Measurements from ENCODE around the gene RING1. TPM values are rescaled to one million over a fixed set of nuclear protein-coding genes. Genes with fewer than 3 reads are reported as not detected.

RING1 gene
- polyA plus RNA-seq, 6 donors from 2014 or later, result 2.8 to 12.1 (median 7.4) TPM

- DNase-seq (no peak), ATAC-seq (ENCODE audit: low read depth in 2 of 2) (no peak)
- peaks cover 3 to 7% (median 3%) of the 10 kb centered on the region in 3 donors for H3K4me1 Mint-ChIP-seq
- H3K27ac Mint-ChIP-seq, result peak overlapping the region in 1 of 6 donors; percentile 81
- H3K4me3 Mint-ChIP-seq, result peak overlapping the region in 1 of 8 donors; percentile 24
- peaks cover 3% of the 10 kb centered on the region in 2 donors for H3K36me3 Mint-ChIP-seq
- peaks cover 5 to 45% (median 37%) of the 10 kb centered on the region in 3 donors for H3K27me3 Mint-ChIP-seq
- peaks cover 0 to 3% (median 2%) of the 10 kb centered on the region in 7 donors for H3K9me3 Mint-ChIP-seq
Observed at GRCh38 chr6:33177552-33178446, 30.5 kb upstream of the RING1 start.

DNA sequence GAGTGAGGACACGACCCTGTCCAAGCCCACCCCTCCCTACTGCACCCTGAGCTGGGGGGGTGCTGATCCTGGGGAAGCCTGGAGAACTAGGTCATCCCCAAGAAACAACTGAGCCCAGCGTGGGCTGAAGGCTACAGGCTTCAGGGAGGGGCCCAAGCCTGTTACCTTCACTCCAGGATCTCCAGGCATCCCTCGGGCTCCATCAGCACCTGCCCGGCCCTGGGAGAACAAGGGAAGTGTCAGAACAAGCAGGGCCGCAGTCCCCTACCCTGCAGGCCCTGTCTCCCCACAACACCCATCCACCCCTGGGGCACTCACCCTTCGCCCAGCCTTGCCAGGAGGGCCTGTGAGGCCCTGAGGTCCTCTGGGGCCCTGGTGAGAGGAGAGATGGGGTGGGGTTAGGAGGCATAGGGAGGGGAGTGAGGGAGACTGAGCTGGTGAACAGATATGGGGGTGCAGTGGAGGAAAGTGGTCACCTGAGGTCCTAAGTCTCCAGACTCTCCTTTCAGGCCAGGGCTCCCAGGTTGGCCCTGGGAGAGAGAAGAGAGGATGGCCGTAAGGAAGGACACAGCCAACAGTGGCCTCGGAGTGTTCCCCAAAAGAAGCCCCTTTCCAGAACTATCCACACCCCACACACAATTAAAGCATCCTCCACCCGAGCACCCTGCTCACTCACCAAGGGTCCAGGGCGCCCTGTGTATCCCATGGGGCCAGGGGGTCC, 29.4 kb upstream of the RING1 start:
- no peak for DNase-seq
- ATAC-seq (ENCODE audit: low read depth in 2 of 2), result no peak
- H3K9me3 Mint-ChIP-seq, result peaks cover 5 to 14% (median 12%) of the 10 kb centered on the region in 7 donors
- no peak overlapping the region for H3K27ac Mint-ChIP-seq
- no peak overlapping the region for H3K4me3 Mint-ChIP-seq
- H3K36me3 Mint-ChIP-seq, result peaks cover 13 to 14% of the 10 kb centered on the region in 2 donors
- peaks cover 12 to 18% (median 13%) of the 10 kb centered on the region in 3 donors for H3K4me1 Mint-ChIP-seq
- peaks cover 14 to 38% (median 34%) of the 10 kb centered on the region in 3 donors for H3K27me3 Mint-ChIP-seq

DNA sequence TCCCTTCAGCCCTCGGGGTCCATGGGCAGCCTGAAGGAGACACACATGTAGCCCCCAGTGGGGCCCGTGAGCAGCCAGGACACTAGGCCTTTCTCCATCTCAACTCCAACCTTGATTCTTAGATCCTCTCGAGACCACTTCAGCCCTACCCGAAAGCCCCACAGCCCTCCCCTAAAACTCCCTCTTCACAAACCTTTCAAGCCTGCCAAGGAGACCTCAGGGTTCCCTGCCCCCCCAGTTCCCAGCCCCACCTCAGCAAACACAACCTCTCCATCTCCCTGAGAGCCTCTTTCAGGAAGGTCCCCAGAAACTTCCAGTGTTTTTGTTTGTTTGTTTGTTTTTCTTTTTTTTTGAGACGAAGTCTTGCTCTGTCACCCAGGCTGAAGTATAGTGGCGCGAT, 27.2 kb upstream of the RING1 start:
- H3K4me1 Mint-ChIP-seq, result peaks cover 18 to 23% (median 22%) of the 10 kb centered on the region in 3 donors
- peaks cover 13 to 26% of the 10 kb centered on the region in 2 donors for H3K36me3 Mint-ChIP-seq
- peak overlapping the region in 1 of 8 donors; percentile 1 for H3K4me3 Mint-ChIP-seq
- H3K9me3 Mint-ChIP-seq, result peaks cover 5 to 15% (median 12%) of the 10 kb centered on the region in 7 donors
- peaks cover 10 to 41% (median 34%) of the 10 kb centered on the region in 3 donors for H3K27me3 Mint-ChIP-seq
- DNase-seq (no peak), ATAC-seq (ENCODE audit: low read depth in 2 of 2) (no peak)
- no peak overlapping the region for H3K27ac Mint-ChIP-seq

DNA sequence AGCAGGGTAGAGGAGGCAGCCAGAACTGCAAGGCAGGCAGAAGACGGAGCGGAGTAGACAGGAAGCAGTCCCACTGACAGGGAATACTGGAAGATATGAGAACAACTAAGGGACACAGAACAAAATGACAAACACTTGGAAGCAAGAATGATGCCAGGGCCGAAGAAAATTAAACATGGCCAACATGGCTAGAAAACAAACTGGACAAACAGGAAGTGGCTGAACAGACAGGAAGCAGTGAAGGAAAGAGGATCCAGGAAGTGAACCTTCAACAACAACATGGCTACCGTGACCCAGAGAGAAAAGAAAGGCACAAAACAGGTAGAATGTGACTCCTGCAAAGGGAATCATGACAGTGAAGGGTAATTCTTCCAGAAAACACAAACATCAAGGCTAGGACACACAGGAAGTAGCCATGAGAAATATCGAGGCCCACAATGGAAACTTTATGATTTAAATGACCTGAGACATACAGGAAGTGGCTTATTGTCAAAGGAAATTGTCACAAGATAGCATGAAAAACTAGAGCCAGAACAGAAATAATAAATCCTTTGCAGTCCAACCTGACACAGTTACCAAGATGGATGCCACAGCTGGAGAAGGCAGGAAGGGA, 25.1 kb upstream of the RING1 start:
- H3K36me3 Mint-ChIP-seq, result peaks cover 13 to 26% of the 10 kb centered on the region in 2 donors
- DNase-seq (peak; percentile 22), ATAC-seq (ENCODE audit: low read depth in 2 of 2) (no peak)
- peaks cover 23 to 44% (median 40%) of the 10 kb centered on the region in 3 donors for H3K27me3 Mint-ChIP-seq
- H3K27ac Mint-ChIP-seq, result peak overlapping the region in 5 of 6 donors; percentile 30 to 86 (median 75)
- H3K4me3 Mint-ChIP-seq, result peak overlapping the region; percentile 5 to 80 (median 54)
- peaks cover 25 to 31% (median 30%) of the 10 kb centered on the region in 3 donors for H3K4me1 Mint-ChIP-seq
- H3K9me3 Mint-ChIP-seq, result peaks cover 7 to 21% (median 12%) of the 10 kb centered on the region in 7 donors

DNA sequence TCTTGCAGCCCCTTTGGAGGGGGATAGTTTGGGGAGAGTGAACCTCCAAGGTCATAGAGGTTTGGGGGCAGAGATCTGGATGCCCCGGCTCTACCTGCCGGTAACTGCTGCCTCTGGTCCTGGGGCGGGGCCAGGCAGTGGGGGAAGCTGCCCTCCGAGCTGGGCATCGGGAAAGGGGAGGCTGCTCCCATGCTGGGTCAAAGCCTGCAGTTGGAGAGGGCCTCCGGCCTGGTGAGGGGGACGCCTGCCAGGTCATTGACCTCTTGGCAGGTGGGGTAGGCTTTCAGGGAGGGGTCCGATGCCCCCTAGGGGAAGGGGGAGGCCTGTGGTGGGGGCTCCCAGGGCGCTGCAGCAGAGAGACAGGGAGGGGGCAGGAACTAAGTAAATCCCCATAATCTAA, 23.1 kb upstream of the RING1 start:
- Mint-ChIP-seq H3K4me1 (peaks cover 25 to 31% (median 30%) of the 10 kb centered on the region in 3 donors), H3K27me3 (peaks cover 29 to 59% (median 56%) of the 10 kb centered on the region in 3 donors), H3K27ac (no peak overlapping the region), H3K9me3 (peaks cover 7 to 21% (median 12%) of the 10 kb centered on the region in 7 donors), H3K4me3 (no peak overlapping the region), H3K36me3 (peaks cover 13 to 26% of the 10 kb centered on the region in 2 donors)
- no peak for ATAC-seq (ENCODE audit: low read depth in 2 of 2)
- no peak for DNase-seq

DNA sequence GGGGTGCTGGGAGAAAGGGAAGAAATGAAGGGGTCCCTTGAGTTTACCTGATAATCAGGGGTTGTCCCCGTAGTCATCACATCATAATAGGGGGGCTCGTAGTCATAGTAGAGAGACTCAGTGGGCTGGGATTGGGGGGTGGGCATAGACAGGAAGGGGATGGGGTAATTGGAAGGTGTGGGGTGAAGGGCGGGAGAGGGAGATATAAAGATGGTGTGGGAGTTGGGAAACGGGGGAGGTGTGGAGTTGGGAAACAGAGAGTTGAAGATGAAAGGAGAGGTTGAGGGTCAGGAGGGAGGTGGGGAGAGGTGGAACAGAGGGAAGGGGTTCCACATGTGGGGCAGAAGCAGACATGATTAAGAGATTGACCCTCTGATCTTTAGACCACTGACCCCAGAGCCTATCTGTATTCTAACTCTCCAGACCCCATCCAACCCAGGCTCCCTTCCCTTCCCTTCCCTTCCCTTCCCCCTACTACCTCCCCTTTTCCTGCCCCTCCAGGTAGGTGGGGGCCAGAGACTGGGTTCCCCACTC, 22.6 kb upstream of the RING1 start:
- Mint-ChIP-seq H3K9me3 (peaks cover 7 to 21% (median 12%) of the 10 kb centered on the region in 7 donors), H3K36me3 (peaks cover 13 to 28% of the 10 kb centered on the region in 2 donors), H3K4me3 (no peak overlapping the region), H3K27me3 (peaks cover 29 to 64% (median 61%) of the 10 kb centered on the region in 3 donors), H3K4me1 (peaks cover 25 to 31% (median 30%) of the 10 kb centered on the region in 3 donors), H3K27ac (no peak overlapping the region)
- no peak for DNase-seq
- ATAC-seq (ENCODE audit: low read depth in 2 of 2), result no peak

GRCh38 chr6:33187809-33188208, 20.5 kb upstream of the RING1 start:
- H3K9me3 Mint-ChIP-seq, result peaks cover 6 to 18% (median 10%) of the 10 kb centered on the region in 7 donors
- peaks cover 11 to 30% of the 10 kb centered on the region in 2 donors for H3K36me3 Mint-ChIP-seq
- H3K4me3 Mint-ChIP-seq, result peak overlapping the region in 1 of 8 donors; percentile 13
- peaks cover 31 to 41% (median 39%) of the 10 kb centered on the region in 3 donors for H3K4me1 Mint-ChIP-seq
- no peak overlapping the region for H3K27ac Mint-ChIP-seq
- H3K27me3 Mint-ChIP-seq, result peaks cover 37 to 78% (median 75%) of the 10 kb centered on the region in 3 donors
- DNase-seq (no peak), ATAC-seq (ENCODE audit: low read depth in 2 of 2) (no peak)

DNA sequence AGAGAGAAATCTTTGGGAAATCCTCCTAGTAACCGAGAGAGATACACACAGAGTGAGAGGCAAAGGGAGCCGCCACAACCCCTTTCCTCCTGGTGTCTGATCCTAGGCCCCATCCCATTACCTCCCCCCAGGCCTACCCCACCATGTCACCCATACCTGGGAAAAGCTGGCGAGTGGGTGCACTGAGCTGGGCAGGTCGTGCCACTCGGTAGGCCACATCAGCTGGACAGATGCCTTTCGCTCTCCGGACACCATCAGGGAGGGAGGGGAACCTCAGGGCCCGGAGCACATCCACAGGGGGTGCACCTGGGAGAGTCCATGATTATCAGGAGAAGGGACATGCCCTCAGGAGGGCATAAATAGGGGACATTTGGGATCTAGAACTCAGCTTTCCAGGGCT, 19.1 kb upstream of the RING1 start:
- Mint-ChIP-seq H3K27me3 (peaks cover 27 to 78% (median 75%) of the 10 kb centered on the region in 3 donors), H3K4me3 (peak overlapping the region in 1 of 8 donors; percentile 50), H3K9me3 (peaks cover 0 to 8% (median 2%) of the 10 kb centered on the region in 7 donors), H3K36me3 (peaks cover 0 to 16% of the 10 kb centered on the region in 2 donors), H3K27ac (no peak overlapping the region), H3K4me1 (peaks cover 28 to 38% (median 32%) of the 10 kb centered on the region in 3 donors)
- no peak for DNase-seq
- no peak for ATAC-seq (ENCODE audit: low read depth in 2 of 2)

- peak overlapping the region in 2 of 8 donors; percentile 7 to 14 for H3K4me3 Mint-ChIP-seq
- H3K4me1 Mint-ChIP-seq, result peaks cover 27 to 31% (median 31%) of the 10 kb centered on the region in 3 donors
- peaks cover 0 to 8% (median 2%) of the 10 kb centered on the region in 7 donors for H3K9me3 Mint-ChIP-seq
- ATAC-seq (ENCODE audit: low read depth in 2 of 2), result no peak
- H3K27me3 Mint-ChIP-seq, result peaks cover 27 to 71% (median 68%) of the 10 kb centered on the region in 3 donors
- peaks cover 0 to 9% of the 10 kb centered on the region in 2 donors for H3K36me3 Mint-ChIP-seq
- peak overlapping the region in 1 of 6 donors; percentile 62 for H3K27ac Mint-ChIP-seq
- no peak for DNase-seq
Observed at GRCh38 chr6:33189625-33190448, 18.5 kb upstream of the RING1 start.

DNA sequence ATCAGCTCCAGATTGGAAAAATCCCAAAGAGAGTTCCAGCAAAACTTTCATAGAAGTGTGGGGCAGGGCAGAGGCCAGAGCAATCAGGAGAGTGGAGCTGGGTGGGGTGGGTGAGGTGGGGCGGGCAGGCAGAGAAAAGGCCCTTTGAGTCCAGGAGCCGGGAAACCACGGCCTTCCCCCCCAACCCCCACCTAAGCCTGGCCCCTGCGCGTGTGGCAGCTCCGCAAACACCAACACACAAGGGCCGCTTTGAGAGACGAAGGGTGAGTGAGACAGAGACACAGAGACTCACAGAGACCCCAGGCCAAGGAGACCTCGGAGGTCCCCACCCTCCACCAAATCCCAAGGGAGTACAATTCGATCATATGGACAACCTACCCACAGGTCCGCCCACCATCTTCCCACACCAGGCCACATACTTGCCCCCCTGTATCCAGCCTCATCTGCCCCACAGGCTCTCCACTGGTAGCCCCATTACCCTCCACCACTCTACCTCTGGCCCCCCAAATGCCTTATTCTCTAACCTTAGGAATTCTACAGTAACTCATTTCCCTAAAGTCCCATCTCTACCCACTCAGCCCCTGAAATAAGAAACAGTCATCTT, 17.7 kb upstream of the RING1 start:
- ATAC-seq (ENCODE audit: low read depth in 2 of 2), result no peak
- peaks cover 0 to 11% of the 10 kb centered on the region in 2 donors for H3K36me3 Mint-ChIP-seq
- DNase-seq, result no peak
- peaks cover 0 to 8% (median 2%) of the 10 kb centered on the region in 7 donors for H3K9me3 Mint-ChIP-seq
- peak overlapping the region in 2 of 6 donors; percentile 26 to 62 for H3K27ac Mint-ChIP-seq
- H3K4me1 Mint-ChIP-seq, result peaks cover 29 to 33% (median 29%) of the 10 kb centered on the region in 3 donors
- peak overlapping the region in 1 of 8 donors; percentile 45 for H3K4me3 Mint-ChIP-seq
- H3K27me3 Mint-ChIP-seq, result peaks cover 27 to 64% (median 60%) of the 10 kb centered on the region in 3 donors

GRCh38 chr6:33191383-33192104, 16.8 kb upstream of the RING1 start:
- H3K27ac Mint-ChIP-seq, result peak overlapping the region in 3 of 6 donors; percentile 8 to 79 (median 46)
- H3K9me3 Mint-ChIP-seq, result peaks cover 0 to 7% (median 2%) of the 10 kb centered on the region in 7 donors
- peak overlapping the region; percentile 78 to 96 (median 87) for H3K4me3 Mint-ChIP-seq
- H3K4me1 Mint-ChIP-seq, result peaks cover 34 to 35% (median 35%) of the 10 kb centered on the region in 3 donors
- DNase-seq (no peak), ATAC-seq (ENCODE audit: low read depth in 2 of 2) (no peak)
- peaks cover 26 to 54% (median 51%) of the 10 kb centered on the region in 3 donors for H3K27me3 Mint-ChIP-seq
- H3K36me3 Mint-ChIP-seq, result peaks cover 0 to 21% of the 10 kb centered on the region in 2 donors

All from naive B cell (primary cell).